NCI-H2196 (cell line): ENCODE results near the gene ZNF410.
"Not testable (repeated sequence)": the region's sequence is repeated elsewhere in the genome, so short reads cannot be mapped to it uniquely, and the experiment has no call there.

Experiments used
- DNase-seq: peaks from one replicate; lab custom pipeline; 2025; ENCODE audit not compliant: unreplicated experiment; lab: John Stamatoyannopoulos, UW

The ZNF410 gene

GRCh38 chr14:73886449-73887317 is at the start of gene ZNF410:
Gene ZNF410, plus strand, starts transcription at chr14:73886859. Its CDS starts 5,317 bp downstream, at chr14:73892176.
- DNase-seq = peak; percentile 86

GRCh38 chr14:73838293-73839034 is 48.2 kb upstream of the ZNF410 start:
- DNase-seq = not testable (repeated sequence)

- no peak for DNase-seq
Measured at GRCh38 chr14:73842201-73842600, 44.5 kb upstream of the ZNF410 start.

GRCh38 chr14:73842851-73843250 is 43.8 kb upstream of the ZNF410 start:
- no peak for DNase-seq

GRCh38 chr14:73843296-73843695 is 43.4 kb upstream of the ZNF410 start:
- no peak for DNase-seq

GRCh38 chr14:73846947-73847346 is 39.7 kb upstream of the ZNF410 start:
- DNase-seq = no peak

GRCh38 chr14:73851000-73851399 is 35.7 kb upstream of the ZNF410 start:
- no peak for DNase-seq

- DNase-seq = peak; percentile 91
Measured at GRCh38 chr14:73851567-73852382, 34.9 kb upstream of the ZNF410 start, which contains the start of gene PTGR2. Gene PTGR2, plus strand, starts transcription at chr14:73851831. Its CDS starts 7,032 bp downstream, at chr14:73858863.

GRCh38 chr14:73859145-73859544 is 27.5 kb upstream of the ZNF410 start:
- no peak for DNase-seq

GRCh38 chr14:73861073-73861472 is 25.6 kb upstream of the ZNF410 start:
- DNase-seq = no peak

- no peak for DNase-seq
Measured at GRCh38 chr14:73862480-73862879, 24.2 kb upstream of the ZNF410 start.

- DNase-seq = no peak
Measured at GRCh38 chr14:73863209-73863608, 23.4 kb upstream of the ZNF410 start.

GRCh38 chr14:73865534-73866113 is 21.0 kb upstream of the ZNF410 start:
- no peak for DNase-seq

- not testable (repeated sequence) for DNase-seq
Measured at GRCh38 chr14:73869754-73870153, 16.9 kb upstream of the ZNF410 start.

- no peak for DNase-seq
Measured at GRCh38 chr14:73870525-73871235, 16.0 kb upstream of the ZNF410 start.

GRCh38 chr14:73873660-73874059 is 13.0 kb upstream of the ZNF410 start:
- no peak for DNase-seq

GRCh38 chr14:73877790-73878189 is 8.9 kb upstream of the ZNF410 start:
- DNase-seq = no peak

- DNase-seq = no peak
Measured at GRCh38 chr14:73878436-73878835, 8.2 kb upstream of the ZNF410 start.

GRCh38 chr14:73879027-73879426 is 7.6 kb upstream of the ZNF410 start:
- no peak for DNase-seq
